ENCODE measurements around the gene DTX2.
"Not testable (repeated sequence)": the region's sequence is repeated elsewhere in the genome, so short reads cannot be mapped to it uniquely, and the experiment has no call there.

Gene DTX2

GRCh38 chr7:76511911-76512885 is 50.7 kb downstream of the DTX2 start:
- not testable (repeated sequence) for DNase-seq (ENCODE audit: low read depth, low spot score)

- peak; percentile 50 for DNase-seq (ENCODE audit: low read depth, low spot score)
Measured at GRCh38 chr7:76512941-76513816, 51.7 kb downstream of the DTX2 start.

- DNase-seq (ENCODE audit: low read depth, low spot score) = no peak
Measured at GRCh38 chr7:76513817-76514799, 52.6 kb downstream of the DTX2 start.

DNA sequence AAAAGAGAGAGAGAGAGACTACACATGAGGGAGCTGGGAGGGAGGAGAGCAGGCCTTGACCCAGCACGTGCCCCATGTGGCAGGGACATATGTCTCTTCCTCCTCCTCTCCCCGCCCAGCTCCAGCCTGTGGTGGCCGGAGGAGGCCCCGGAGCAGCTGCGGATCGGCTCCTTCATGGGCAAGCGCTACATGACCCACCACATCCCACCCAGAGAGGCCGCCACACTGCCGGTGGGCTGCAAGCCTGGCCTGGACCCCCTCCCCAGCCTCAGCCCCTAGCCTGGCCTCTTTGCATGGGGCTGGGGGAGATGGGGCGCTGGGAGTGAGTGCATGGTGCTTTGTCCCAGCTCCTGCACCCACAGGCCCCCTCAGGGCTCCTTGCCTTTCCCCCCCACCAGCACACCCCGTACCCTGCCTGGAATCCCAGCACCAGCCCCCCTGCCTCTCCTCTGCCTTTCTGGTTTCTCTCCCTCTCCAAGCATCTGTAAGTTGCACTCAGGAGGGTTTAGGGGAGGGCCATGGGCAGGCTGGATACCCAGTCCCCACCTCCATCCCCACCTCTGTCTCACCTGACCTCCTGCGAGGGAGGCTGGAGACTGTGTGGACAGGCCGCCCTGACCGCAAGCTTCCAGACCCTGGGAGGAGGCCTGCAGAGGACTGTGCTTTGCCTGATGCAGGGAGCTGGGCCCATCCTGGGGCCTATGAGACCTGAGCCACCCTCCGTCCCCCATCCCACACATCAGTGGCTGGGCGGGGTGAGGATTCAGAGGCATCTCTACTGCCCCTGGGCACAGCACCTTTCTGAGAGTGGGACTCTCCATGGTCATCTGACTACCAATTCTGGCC is 53.6 kb downstream of the DTX2 start:
- no peak for DNase-seq (ENCODE audit: low read depth, low spot score)

GRCh38 chr7:76515999-76516443 is 54.5 kb downstream of the DTX2 start:
- DNase-seq (ENCODE audit: low read depth, low spot score) = no peak

DNA sequence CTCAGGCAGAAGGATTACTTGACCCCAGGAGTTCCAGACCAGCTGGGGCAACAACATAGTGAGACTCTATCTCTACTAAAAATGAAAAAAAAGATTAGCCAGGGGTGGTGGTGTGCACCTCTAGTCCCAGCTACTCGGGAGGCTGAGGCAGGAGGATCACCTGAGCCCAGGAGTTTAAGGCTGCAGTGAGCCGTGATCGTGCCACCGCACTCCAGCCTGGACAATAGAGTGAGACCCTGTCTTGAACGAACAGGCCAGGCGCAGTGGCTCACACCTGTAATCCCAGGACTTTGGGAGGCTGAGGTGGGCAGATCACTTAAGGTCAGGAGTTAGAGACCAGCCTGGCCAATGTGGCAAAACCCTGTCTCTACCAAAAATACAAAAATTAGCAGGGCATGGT is 55.4 kb downstream of the DTX2 start:
- DNase-seq (ENCODE audit: low read depth, low spot score) = not testable (repeated sequence)

- not testable (repeated sequence) for DNase-seq (ENCODE audit: low read depth, low spot score)
Measured at GRCh38 chr7:76526183-76526582, 64.7 kb downstream of the DTX2 start.

- not testable (repeated sequence) for DNase-seq (ENCODE audit: low read depth, low spot score)
Measured at GRCh38 chr7:76531643-76532042, 70.1 kb downstream of the DTX2 start.

DNA sequence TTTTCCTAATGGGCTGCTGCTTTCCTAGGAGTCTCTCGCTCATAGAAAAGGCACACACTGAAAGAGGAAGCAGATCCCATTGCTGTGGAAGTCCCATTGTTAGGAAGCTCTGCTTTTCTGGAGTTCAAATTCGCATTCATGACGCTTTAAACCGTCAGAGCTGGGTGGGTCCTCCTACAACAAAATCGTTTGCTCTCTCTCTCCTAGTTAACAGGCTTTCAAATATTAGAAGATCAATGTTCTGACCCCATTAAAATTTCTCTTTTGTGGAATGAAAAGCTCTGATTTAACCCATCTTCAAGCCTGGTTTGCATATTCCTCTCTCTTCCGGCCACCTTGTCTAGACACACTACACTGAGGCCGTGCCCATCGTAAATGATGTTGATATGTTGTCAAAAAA is 81.7 kb downstream of the DTX2 start, which contains the start of gene SPDYE16:
SPDYE16 (minus strand) TSS at position 101 of the 400 bp plus-strand sequence. CDS start 1,838 bp downstream, outside the sequence.
- not testable (repeated sequence) for DNase-seq (ENCODE audit: low read depth, low spot score)

DNA sequence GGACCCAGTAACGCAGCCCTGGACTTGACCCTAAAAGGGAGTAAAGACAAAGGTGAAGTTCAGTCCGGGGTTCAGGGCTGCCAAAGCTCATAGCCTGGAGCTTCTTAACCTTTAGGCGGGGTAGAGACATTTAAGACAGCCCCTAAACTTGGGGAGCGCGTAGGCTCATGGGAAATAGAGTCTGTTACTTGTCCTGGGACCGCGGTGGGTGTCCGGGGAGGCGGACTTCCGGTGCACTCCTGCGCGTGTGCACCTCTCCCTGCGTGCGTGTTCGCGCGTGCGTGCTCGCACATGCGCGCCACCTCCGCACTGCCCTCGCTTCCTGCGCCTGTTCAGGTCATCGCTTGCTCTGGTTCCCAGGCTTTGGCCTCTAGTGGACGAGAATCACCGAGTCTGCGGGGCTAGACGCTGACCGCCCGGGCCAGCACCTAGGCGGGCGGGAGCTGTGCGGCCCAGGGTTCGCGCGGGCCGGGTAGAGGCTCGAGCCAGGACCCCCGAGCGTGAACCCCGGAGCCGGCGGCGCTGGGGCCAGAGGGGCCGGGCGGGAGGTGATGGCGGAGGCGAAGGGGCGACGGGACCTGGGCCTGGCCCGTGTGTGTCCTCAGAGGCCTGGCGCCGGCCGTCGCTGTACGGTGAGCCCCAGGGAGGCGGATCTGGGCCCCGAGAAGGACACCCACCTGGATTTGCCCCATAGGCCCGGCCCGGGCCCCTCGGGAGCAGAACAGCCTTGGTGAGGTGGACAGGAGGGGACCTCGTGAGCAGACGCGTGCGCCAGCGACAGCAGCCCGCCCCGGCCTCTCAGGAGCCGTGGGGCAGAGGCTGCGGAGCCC is 87.7 kb downstream of the DTX2 start:
- DNase-seq (ENCODE audit: low read depth, low spot score) = peak; percentile 90

GRCh38 chr7:76549855-76550248 is 88.3 kb downstream of the DTX2 start:
- DNase-seq (ENCODE audit: low read depth, low spot score) = not testable (repeated sequence)

DNA sequence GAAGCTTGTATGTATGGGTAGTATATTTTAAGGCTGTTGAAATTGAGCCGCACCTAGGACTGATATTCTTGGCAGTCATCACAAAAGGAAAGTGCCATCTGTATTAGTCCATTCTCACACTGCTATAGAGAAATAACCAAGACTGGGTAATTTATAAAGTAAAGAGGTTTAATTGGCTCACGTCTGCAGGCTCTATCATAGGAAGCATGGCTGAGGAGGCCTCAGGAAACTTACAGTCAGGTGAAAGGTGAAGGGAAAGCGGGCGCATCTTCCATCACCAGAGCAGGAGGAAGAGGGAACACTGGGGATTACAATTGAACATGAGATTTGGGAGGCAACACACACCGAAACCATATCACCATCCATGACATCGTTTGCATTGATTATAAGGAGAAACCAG is 90.5 kb downstream of the DTX2 start:
- not testable (repeated sequence) for DNase-seq (ENCODE audit: low read depth, low spot score)

All from ELF-1 (cell line).